Body of pancreas (tissue), 4 donors: ENCODE results near the gene TNRC6A.

Experiments
- POLR2A ChIP-seq, 3 donors: fragments of 450-650 bp; IDR thresholded peaks; one replicate each; pipeline ENCODE4 v1.6.1; 2016; ENCODE audit warnings: antibody characterized with exemption in 3 of 3, mild to moderate bottlenecking in 2 of 3
- TF ChIP-seq, protein P1 (sequence below), 7 experiments: fragments of 450-650 bp in 4 of 7; fragments of 200-600 bp in 3 of 7; sonication (generic) in 3 of 7; IDR thresholded peaks; one replicate each; pipeline ENCODE4 v1.5.1; 2016 to 2019; ENCODE audit warnings: antibody characterized with exemption in 7 of 7

- TF ChIP-seq, protein P1, sequence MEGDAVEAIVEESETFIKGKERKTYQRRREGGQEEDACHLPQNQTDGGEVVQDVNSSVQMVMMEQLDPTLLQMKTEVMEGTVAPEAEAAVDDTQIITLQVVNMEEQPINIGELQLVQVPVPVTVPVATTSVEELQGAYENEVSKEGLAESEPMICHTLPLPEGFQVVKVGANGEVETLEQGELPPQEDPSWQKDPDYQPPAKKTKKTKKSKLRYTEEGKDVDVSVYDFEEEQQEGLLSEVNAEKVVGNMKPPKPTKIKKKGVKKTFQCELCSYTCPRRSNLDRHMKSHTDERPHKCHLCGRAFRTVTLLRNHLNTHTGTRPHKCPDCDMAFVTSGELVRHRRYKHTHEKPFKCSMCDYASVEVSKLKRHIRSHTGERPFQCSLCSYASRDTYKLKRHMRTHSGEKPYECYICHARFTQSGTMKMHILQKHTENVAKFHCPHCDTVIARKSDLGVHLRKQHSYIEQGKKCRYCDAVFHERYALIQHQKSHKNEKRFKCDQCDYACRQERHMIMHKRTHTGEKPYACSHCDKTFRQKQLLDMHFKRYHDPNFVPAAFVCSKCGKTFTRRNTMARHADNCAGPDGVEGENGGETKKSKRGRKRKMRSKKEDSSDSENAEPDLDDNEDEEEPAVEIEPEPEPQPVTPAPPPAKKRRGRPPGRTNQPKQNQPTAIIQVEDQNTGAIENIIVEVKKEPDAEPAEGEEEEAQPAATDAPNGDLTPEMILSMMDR (IDR thresholded peaks at IDR 0.05) = no peak
- no peak for TF ChIP-seq POLR2A (IDR thresholded peaks at IDR 0.05)
Measured at GRCh38 chr16:24822542-24822941, 93.1 kb downstream of the TNRC6A start.
